WI38 (cell line): Measurements from ENCODE around the gene EFCAB6.

ENCODE experiments used
- H3K4me3 ChIP-seq: 2 replicates; pipeline ENCODE4 v1.5.1; 2011; ENCODE audit warnings: low read depth, mild to moderate bottlenecking, control low read depth, low read length
- CTCF ChIP-seq: IDR thresholded peaks from 2 replicates; pipeline ENCODE4 v1.5.1; 2012; ENCODE audit warnings: low read depth, mild to moderate bottlenecking, control low read depth, low read length

The EFCAB6 gene

GRCh38 chr22:43630451-43630850, 181.7 kb downstream of the EFCAB6 start:
- H3K4me3 ChIP-seq, result no peak overlapping the region
- no peak for TF ChIP-seq CTCF

GRCh38 chr22:43628250-43628649, 183.9 kb downstream of the EFCAB6 start:
- no peak overlapping the region for H3K4me3 ChIP-seq
- no peak for TF ChIP-seq CTCF

GRCh38 chr22:43627485-43628213, 184.5 kb downstream of the EFCAB6 start:
- TF ChIP-seq CTCF, result no peak
- no peak overlapping the region for H3K4me3 ChIP-seq

GRCh38 chr22:43625242-43625641, 186.9 kb downstream of the EFCAB6 start:
- no peak overlapping the region for H3K4me3 ChIP-seq
- TF ChIP-seq CTCF, result no peak

- no peak for TF ChIP-seq CTCF
- H3K4me3 ChIP-seq, result no peak overlapping the region
Observed at GRCh38 chr22:43624144-43624998, 187.7 kb downstream of the EFCAB6 start.

GRCh38 chr22:43622886-43623285, 189.2 kb downstream of the EFCAB6 start:
- no peak overlapping the region for H3K4me3 ChIP-seq
- no peak for TF ChIP-seq CTCF

- H3K4me3 ChIP-seq, result no peak overlapping the region
- TF ChIP-seq CTCF, result no peak
Observed at GRCh38 chr22:43620197-43620596, 191.9 kb downstream of the EFCAB6 start.
